ENCODE results near the gene HDAC8.

- TF ChIP-seq CTCF (conservative IDR thresholded peaks at IDR 0.05; ENCODE audit: low read length) (no peak; the same call in 1 of the 2 replicates), EZH2phosphoT487 (IDR thresholded peaks at IDR 0.05; ENCODE audit: borderline replicate concordance, low read depth, low read length) (no peak)
Observed at GRCh38 chrX:72294497-72294896, 278.1 kb downstream of the HDAC8 start.

Data from OCI-LY7 (cell line).